HUES48 (cell line): ENCODE results near the gene MGAT2.
"Not testable (repeated sequence)": the region's sequence is repeated elsewhere in the genome, so short reads cannot be mapped to it uniquely, and the experiment has no call there.

Experiments
- H3K27ac ChIP-seq: one replicate; pipeline ENCODE4 v1.7.0; 2013; ENCODE audit warnings: low read depth, low read length, inconsistent platforms
- H3K27me3 ChIP-seq: 2 replicates; pipeline ENCODE4 v1.6.1; 2013; ENCODE audit warnings: mild to moderate bottlenecking, low read length; ENCODE audit not compliant: control insufficient read depth, insufficient read depth
- H3K36me3 ChIP-seq: 2 replicates; pipeline ENCODE4 v1.6.1; 2013; ENCODE audit warnings: low read length; ENCODE audit not compliant: control insufficient read depth, insufficient read depth
- H3K4me1 ChIP-seq: 2 replicates; pipeline ENCODE4 v1.6.1; 2013; ENCODE audit warnings: mild to moderate bottlenecking, low read length; ENCODE audit not compliant: control insufficient read depth, insufficient read depth
- H3K4me3 ChIP-seq: 2 replicates; pipeline ENCODE4 v1.5.1; 2013; ENCODE audit warnings: mild to moderate bottlenecking, low read depth, low read length
- H3K9ac ChIP-seq: 2 replicates; pipeline ENCODE4 v1.6.1; 2013; ENCODE audit warnings: mild to moderate bottlenecking, low read depth, low read length, moderate library complexity
- H3K9me3 ChIP-seq: 2 replicates; pipeline ENCODE4 v1.6.1; 2013; ENCODE audit warnings: low read length; ENCODE audit not compliant: control insufficient read depth, insufficient read depth

The MGAT2 gene

GRCh38 chr14:49614196-49614595 lies 6.4 kb upstream of the MGAT2 start:
- H3K36me3 ChIP-seq = peaks cover 31% of the 10 kb centered on the region

GRCh38 chr14:49615776-49616175 lies 4.8 kb upstream of the MGAT2 start:
- H3K36me3 ChIP-seq = peaks cover 31% of the 10 kb centered on the region
- 0 out of 2 replicates have a peak, but pooled peaks cover 4% of the 10 kb centered on the region for H3K4me1 ChIP-seq
- H3K9me3 ChIP-seq = no peaks in the 10 kb centered on the region
- H3K9ac ChIP-seq = no peak overlapping the region
- no peak overlapping the region for H3K4me3 ChIP-seq
- no peaks in the 10 kb centered on the region for H3K27me3 ChIP-seq
- no peak overlapping the region for H3K27ac ChIP-seq

More at GRCh38 chr14:49614196-49614595, 6.4 kb upstream of the MGAT2 start:
- H3K4me3 ChIP-seq = no peak overlapping the region
- no peak overlapping the region for H3K9ac ChIP-seq
- H3K4me1 ChIP-seq = 0 out of 2 replicates have a peak, but pooled peaks cover 3% of the 10 kb centered on the region
- no peak overlapping the region for H3K27ac ChIP-seq
- H3K27me3 ChIP-seq = no peaks in the 10 kb centered on the region
- no peaks in the 10 kb centered on the region for H3K9me3 ChIP-seq

- Histone ChIP-seq H3K4me1 (peaks cover 15% of the 10 kb centered on the region), H3K9ac (no peak overlapping the region), H3K4me3 (no peak overlapping the region), H3K9me3 (no peaks in the 10 kb centered on the region), H3K36me3 (peaks cover 34% of the 10 kb centered on the region), H3K27me3 (no peaks in the 10 kb centered on the region), H3K27ac (no peak overlapping the region)
Measured at GRCh38 chr14:49617852-49618519, 2.6 kb upstream of the MGAT2 start.

GRCh38 chr14:49619273-49619672 lies 1.3 kb upstream of the MGAT2 start:
- Histone ChIP-seq H3K36me3 (peaks cover 34% of the 10 kb centered on the region), H3K4me3 (peak overlapping the region; percentile 99), H3K4me1 (peaks cover 17% of the 10 kb centered on the region), H3K27ac (peak overlapping the region; percentile 94), H3K9ac (peak overlapping the region; percentile 95; the same call in 1 of the 2 replicates)
- not testable (repeated sequence) for H3K9me3 ChIP-seq, H3K27me3 ChIP-seq

- Histone ChIP-seq H3K36me3 (peaks cover 34% of the 10 kb centered on the region), H3K9me3 (no peaks in the 10 kb centered on the region), H3K9ac (peak overlapping the region; percentile 95), H3K27ac (peak overlapping the region; percentile 94), H3K4me1 (peaks cover 17% of the 10 kb centered on the region), H3K27me3 (no peaks in the 10 kb centered on the region), H3K4me3 (peak overlapping the region; percentile 99)
Measured at GRCh38 chr14:49619730-49620129, 869 bp upstream of the MGAT2 start.

GRCh38 chr14:49621114-49621881 lies 699 bp downstream of the MGAT2 start:
- Histone ChIP-seq H3K4me1 (peaks cover 17% of the 10 kb centered on the region), H3K9me3 (no peaks in the 10 kb centered on the region), H3K36me3 (peaks cover 50% of the 10 kb centered on the region), H3K9ac (peak overlapping the region; percentile 46; the same call in 1 of the 2 replicates), H3K27me3 (no peaks in the 10 kb centered on the region), H3K27ac (no peak overlapping the region), H3K4me3 (peak overlapping the region; percentile 99)

- peaks cover 58% of the 10 kb centered on the region for H3K36me3 ChIP-seq
- H3K9ac ChIP-seq = no peak overlapping the region
- peak overlapping the region; percentile 99 for H3K4me3 ChIP-seq
- H3K27me3 ChIP-seq = no peaks in the 10 kb centered on the region
- no peaks in the 10 kb centered on the region for H3K9me3 ChIP-seq
- peaks cover 17% of the 10 kb centered on the region for H3K4me1 ChIP-seq
- no peak overlapping the region for H3K27ac ChIP-seq
Measured at GRCh38 chr14:49622022-49622607, 1.5 kb downstream of the MGAT2 start.

GRCh38 chr14:49623387-49623786 lies 2.8 kb downstream of the MGAT2 start:
- H3K4me1 ChIP-seq = peaks cover 17% of the 10 kb centered on the region
- no peaks in the 10 kb centered on the region for H3K9me3 ChIP-seq
- no peak overlapping the region for H3K9ac ChIP-seq
- no peaks in the 10 kb centered on the region for H3K27me3 ChIP-seq
- H3K27ac ChIP-seq = no peak overlapping the region
- no peak overlapping the region for H3K4me3 ChIP-seq
- H3K36me3 ChIP-seq = peaks cover 58% of the 10 kb centered on the region

GRCh38 chr14:49623941-49624839 lies 3.6 kb downstream of the MGAT2 start:
- H3K4me3 ChIP-seq = no peak overlapping the region
- peaks cover 53% of the 10 kb centered on the region for H3K36me3 ChIP-seq
- no peak overlapping the region for H3K27ac ChIP-seq
- peaks cover 13% of the 10 kb centered on the region for H3K4me1 ChIP-seq
- H3K9me3 ChIP-seq = no peaks in the 10 kb centered on the region
- H3K9ac ChIP-seq = no peak overlapping the region
- H3K27me3 ChIP-seq = no peaks in the 10 kb centered on the region
